ENCODE measurements around the gene HLCS. TPM values are rescaled to one million over a fixed set of nuclear protein-coding genes. Genes with fewer than 3 reads are reported as not detected.
"Not testable (repeated sequence)": the region's sequence is repeated elsewhere in the genome, so short reads cannot be mapped to it uniquely, and the experiment has no call there.

HLCS gene
- total RNA-seq, 2 donors from 2014 or later = 6.9 to 10.0 TPM

DNA sequence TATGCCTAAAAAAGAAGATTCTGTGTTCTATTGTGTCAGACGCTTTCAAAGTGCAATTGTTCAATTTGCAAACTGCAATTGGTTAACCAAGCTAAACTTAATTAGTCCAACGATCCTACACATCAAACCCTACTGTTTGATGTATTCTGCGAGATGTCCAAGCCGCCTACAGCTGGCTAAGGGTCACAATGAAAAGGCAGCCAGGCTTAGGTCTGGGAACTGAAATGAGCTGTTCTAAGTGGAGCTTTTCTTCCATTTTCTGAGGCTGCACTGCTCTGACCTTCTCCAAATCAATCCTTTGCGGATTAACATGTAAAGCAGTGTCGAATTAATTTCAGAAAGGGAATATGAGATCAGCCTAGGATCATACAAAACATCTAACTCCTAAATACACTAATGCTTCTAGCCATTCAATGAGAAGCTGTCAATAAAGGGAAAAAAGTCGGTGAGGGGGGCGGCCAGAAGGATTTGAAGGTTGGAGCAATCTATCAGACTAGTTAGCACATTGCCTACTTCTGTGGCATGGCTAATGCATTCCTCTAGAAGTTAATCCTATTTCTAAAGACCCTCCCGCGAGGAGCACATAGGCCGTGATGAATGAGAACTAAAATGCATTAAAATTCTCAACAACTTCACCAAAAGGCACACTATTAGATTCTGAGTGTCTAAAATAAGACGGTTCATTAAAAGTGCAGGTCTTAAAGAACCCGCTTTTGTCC lies 148.6 kb downstream of the HLCS start:
- H3K4me3 ChIP-seq = no peak overlapping the region
- H3K9me3 ChIP-seq = no peaks in the 10 kb centered on the region
- DNase-seq (ENCODE audit: low spot score) = peak; percentile 0
- TF ChIP-seq CTCF (IDR thresholded peaks at IDR 0.05) = no peak
- no peak overlapping the region for H3K27ac ChIP-seq
- no peaks in the 10 kb centered on the region for H3K4me1 ChIP-seq
- no peaks in the 10 kb centered on the region for H3K27me3 ChIP-seq
- H3K36me3 ChIP-seq = no peaks in the 10 kb centered on the region

GRCh38 chr21:36816561-36817130 lies 149.8 kb downstream of the HLCS start:
- no peaks in the 10 kb centered on the region for H3K9me3 ChIP-seq
- no peak for TF ChIP-seq CTCF (IDR thresholded peaks at IDR 0.05)

GRCh38 chr21:36816026-36816425 lies 150.4 kb downstream of the HLCS start:
- H3K36me3 ChIP-seq, H3K9me3 ChIP-seq, H3K4me3 ChIP-seq, H3K27me3 ChIP-seq, H3K4me1 ChIP-seq, H3K27ac ChIP-seq: not testable (repeated sequence)
- DNase-seq (ENCODE audit: low spot score) = peak; percentile 9

More at GRCh38 chr21:36816561-36817130, 149.8 kb downstream of the HLCS start:
- peak; percentile 21 for DNase-seq (ENCODE audit: low spot score)
- Histone ChIP-seq H3K27ac (no peak overlapping the region), H3K36me3 (no peaks in the 10 kb centered on the region), H3K4me3 (no peak overlapping the region), H3K4me1 (no peaks in the 10 kb centered on the region), H3K27me3 (no peaks in the 10 kb centered on the region)

GRCh38 chr21:36815284-36815683 lies 151.2 kb downstream of the HLCS start:
- DNase-seq (ENCODE audit: low spot score) = peak; percentile 9
- TF ChIP-seq CTCF (IDR thresholded peaks at IDR 0.05) = no peak
- no peaks in the 10 kb centered on the region for H3K27me3 ChIP-seq

GRCh38 chr21:36813052-36813451 lies 153.4 kb downstream of the HLCS start:
- Histone ChIP-seq H3K27ac (no peak overlapping the region), H3K4me3 (no peak overlapping the region), H3K4me1 (no peaks in the 10 kb centered on the region), H3K36me3 (no peaks in the 10 kb centered on the region), H3K27me3 (no peaks in the 10 kb centered on the region), H3K9me3 (no peaks in the 10 kb centered on the region)
- no peak for TF ChIP-seq CTCF (IDR thresholded peaks at IDR 0.05)
- no peak for DNase-seq (ENCODE audit: low spot score)

More at GRCh38 chr21:36815284-36815683, 151.2 kb downstream of the HLCS start:
- H3K9me3 ChIP-seq = no peaks in the 10 kb centered on the region
- no peak overlapping the region for H3K27ac ChIP-seq
- H3K4me3 ChIP-seq = no peak overlapping the region
- no peaks in the 10 kb centered on the region for H3K4me1 ChIP-seq
- no peaks in the 10 kb centered on the region for H3K36me3 ChIP-seq

- Histone ChIP-seq H3K4me1 (no peaks in the 10 kb centered on the region), H3K27me3 (no peaks in the 10 kb centered on the region), H3K9me3 (no peaks in the 10 kb centered on the region), H3K27ac (no peak overlapping the region), H3K4me3 (no peak overlapping the region), H3K36me3 (no peaks in the 10 kb centered on the region)
- DNase-seq (ENCODE audit: low spot score) = no peak
- TF ChIP-seq CTCF (IDR thresholded peaks at IDR 0.05) = no peak
These were observed 154.7 kb downstream of the HLCS start for GRCh38 chr21:36811762-36812161.

All from right atrium auricular region (tissue), 2 donors.